ENCODE results near the gene ADA. TPM values are rescaled to one million over a fixed set of nuclear protein-coding genes. Genes with fewer than 3 reads are reported as not detected.

Gene ADA
- total RNA-seq, 4 donors from 2014 or later: 2.6 to 5.4 (median 2.9) TPM

GRCh38 chr20:44601236-44601671 is 50.2 kb downstream of the ADA start:
- intact Hi-C loops (cut with DNase I; ENCODE audit: low total_unique reads): no loop called here
- DNase-seq: no peak
- H3K4me1 ChIP-seq: peaks cover 44 to 67% (median 52%) of the 10 kb centered on the region in 4 donors
- H3K4me3 ChIP-seq: no peak overlapping the region
- no peaks in the 10 kb centered on the region for H3K36me3 ChIP-seq
- no peaks in the 10 kb centered on the region for H3K27me3 ChIP-seq
- TF ChIP-seq POLR2A (IDR thresholded peaks at IDR 0.05) (no peak), CTCF (IDR thresholded peaks at IDR 0.05) (no peak), EP300 (IDR thresholded peaks at IDR 0.05; ENCODE audit: low read depth) (no peak), POLR2AphosphoS5 (IDR thresholded peaks at IDR 0.05) (no peak)
- in situ Hi-C loops (cut with MboI; ENCODE audit: low pct_ligation_motif_present in 1 of 4, low pct_unique_long_range_greater_than_20kb in 1 of 4, low sequenced_read_pairs in 3 of 4): loop anchor here (10.0 to 25.0 kb wide), 4 partner anchors 66 to 389 kb away; partner anchors contain the start of gene OSER1 (in 4 of the 4)
- 60% methylated on average over 4 to 7 of the region's 7 CpGs for WGBS, 2 donors (ENCODE audit: low coverage in 1 of 2)
- H3K9me3 ChIP-seq: no peaks in the 10 kb centered on the region
- H3K27ac ChIP-seq: peak overlapping the region; percentile 80 to 93 (median 88)

DNA sequence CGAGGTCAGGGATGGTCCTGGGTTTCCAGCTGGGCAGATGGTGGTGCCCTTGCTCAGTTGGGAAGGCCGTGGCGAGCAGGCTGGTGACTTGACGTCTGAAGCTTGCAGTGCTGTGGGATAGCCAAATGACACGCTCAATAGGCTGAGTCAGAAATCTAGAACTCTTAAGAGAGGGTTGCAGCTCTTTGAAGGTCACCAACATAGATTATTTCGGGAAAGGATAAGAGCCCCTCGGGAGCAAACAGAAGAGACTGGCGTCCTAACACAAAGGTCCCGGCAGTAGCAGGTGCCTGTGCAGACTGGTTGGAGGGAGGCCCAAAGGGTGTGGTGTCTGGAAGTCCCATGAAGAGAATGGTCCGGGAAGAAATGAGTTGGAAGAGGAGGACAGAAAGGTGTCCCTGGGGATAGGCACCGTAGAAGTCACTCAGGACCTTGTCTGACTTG is 50.7 kb downstream of the ADA start:
- Histone ChIP-seq H3K36me3 (no peaks in the 10 kb centered on the region), H3K27me3 (no peaks in the 10 kb centered on the region), H3K4me3 (no peak overlapping the region), H3K4me1 (peaks cover 44 to 69% (median 52%) of the 10 kb centered on the region in 4 donors), H3K27ac (peak overlapping the region; percentile 80 to 93 (median 88)), H3K9me3 (no peaks in the 10 kb centered on the region)
- in situ Hi-C loops (cut with MboI; ENCODE audit: low pct_ligation_motif_present in 1 of 4, low pct_unique_long_range_greater_than_20kb in 1 of 4, low sequenced_read_pairs in 3 of 4): loop anchor here (10.0 to 25.0 kb wide), 4 partner anchors 66 to 388 kb away; partner anchors contain the start of gene OSER1 (in 4 of the 4)
- no peak for TF ChIP-seq CTCF (IDR thresholded peaks at IDR 0.05)
- TF ChIP-seq POLR2A (IDR thresholded peaks at IDR 0.05): no peak
- TF ChIP-seq POLR2AphosphoS5 (IDR thresholded peaks at IDR 0.05): no peak
- no peak for TF ChIP-seq EP300 (IDR thresholded peaks at IDR 0.05; ENCODE audit: low read depth)
- WGBS, 2 donors (ENCODE audit: low coverage in 1 of 2): 63 to 64% methylated on average over 10 to 11 of the region's 11 CpGs
- no peak for DNase-seq
- intact Hi-C loops (cut with DNase I; ENCODE audit: low total_unique reads): no loop called here

DNA sequence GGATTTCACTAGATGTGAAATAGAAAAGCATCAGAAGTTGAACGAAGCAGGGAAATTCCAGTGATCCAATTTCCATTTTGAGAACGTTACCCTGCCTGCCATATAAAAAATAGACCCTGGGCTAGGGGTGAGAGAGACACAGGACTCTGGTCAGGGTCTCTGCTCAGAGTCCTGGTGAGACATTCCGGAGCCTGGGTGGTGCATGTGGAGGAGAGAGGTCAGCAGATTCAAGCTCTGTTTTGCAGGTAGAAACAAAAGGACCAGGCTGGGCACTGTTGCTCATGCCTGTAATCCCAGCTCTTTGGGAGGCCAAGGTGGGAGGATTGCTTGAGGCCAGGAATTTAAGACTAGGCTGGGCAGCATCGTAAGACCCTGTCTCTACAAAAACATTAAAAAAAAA is 51.2 kb downstream of the ADA start:
- intact Hi-C loops (cut with DNase I; ENCODE audit: low total_unique reads): no loop called here
- DNase-seq: no peak
- Histone ChIP-seq H3K9me3 (no peaks in the 10 kb centered on the region), H3K4me3 (no peak overlapping the region), H3K4me1 (peaks cover 44 to 69% (median 52%) of the 10 kb centered on the region in 4 donors), H3K27me3 (no peaks in the 10 kb centered on the region), H3K27ac (peak overlapping the region; percentile 80 to 93 (median 88)), H3K36me3 (no peaks in the 10 kb centered on the region)
- TF ChIP-seq EP300 (IDR thresholded peaks at IDR 0.05; ENCODE audit: low read depth) (no peak), POLR2AphosphoS5 (IDR thresholded peaks at IDR 0.05) (no peak), CTCF (IDR thresholded peaks at IDR 0.05) (no peak), POLR2A (IDR thresholded peaks at IDR 0.05) (no peak)
- WGBS, 2 donors (ENCODE audit: low coverage in 1 of 2): 70 to 83% methylated on average over 2 to 4 of the region's 4 CpGs
- in situ Hi-C loops (cut with MboI; ENCODE audit: low pct_ligation_motif_present in 1 of 4, low pct_unique_long_range_greater_than_20kb in 1 of 4, low sequenced_read_pairs in 3 of 4): loop anchor here (10.0 to 25.0 kb wide), 4 partner anchors 66 to 388 kb away; partner anchors contain the start of gene OSER1 (in 4 of the 4)

- H3K36me3 ChIP-seq: no peaks in the 10 kb centered on the region
- no peaks in the 10 kb centered on the region for H3K27me3 ChIP-seq
- in situ Hi-C loops (cut with MboI; ENCODE audit: low pct_ligation_motif_present in 1 of 4, low pct_unique_long_range_greater_than_20kb in 1 of 4, low sequenced_read_pairs in 3 of 4) (loop anchor here (10.0 to 25.0 kb wide), 4 partner anchors 65 to 387 kb away; partner anchors contain the start of gene OSER1 (in 4 of the 4)), intact Hi-C loops (cut with DNase I; ENCODE audit: low total_unique reads) (no loop called here)
- no peak overlapping the region for H3K4me3 ChIP-seq
- H3K27ac ChIP-seq: peak overlapping the region; percentile 80 to 93 (median 88)
- no peak for TF ChIP-seq POLR2A (IDR thresholded peaks at IDR 0.05)
- TF ChIP-seq POLR2AphosphoS5 (IDR thresholded peaks at IDR 0.05): no peak
- no peak for TF ChIP-seq CTCF (IDR thresholded peaks at IDR 0.05)
- H3K9me3 ChIP-seq: no peaks in the 10 kb centered on the region
- peaks cover 44 to 75% (median 56%) of the 10 kb centered on the region in 4 donors for H3K4me1 ChIP-seq
- WGBS, 2 donors (ENCODE audit: low coverage in 1 of 2): 88% methylated on average over 1 of the region's 1 CpG; no CpG with 5 or more reads in 1 of the 2 donors
- DNase-seq: no peak
Measured at GRCh38 chr20:44599715-44600114, 51.8 kb downstream of the ADA start.
